Breast epithelium (tissue), 3 donors: ENCODE measurements around the gene SPHKAP.

ENCODE experiments used
- CTCF ChIP-seq, 3 donors: fragments of 450-650 bp; IDR thresholded peaks; one replicate each; pipeline ENCODE4 v1.5.1; 2016 to 2017; ENCODE audit warnings: antibody characterized with exemption in 3 of 3, mild to moderate bottlenecking in 3 of 3, moderate library complexity in 3 of 3
- POLR2A ChIP-seq: fragments of 450-650 bp; IDR thresholded peaks from one replicate; pipeline ENCODE4 v1.6.1; 2016; ENCODE audit warnings: antibody characterized with exemption, mild to moderate bottlenecking, moderate library complexity
- POLR2AphosphoS5 ChIP-seq, 3 donors: sonication (generic); formaldehyde crosslinking; IDR thresholded peaks; one replicate each; pipeline ENCODE4 v1.6.1; 2017; ENCODE audit warnings: antibody characterized with exemption in 3 of 3

GRCh38 chr2:228064796-228065315 is 116.6 kb downstream of the SPHKAP start:
- TF ChIP-seq CTCF (IDR thresholded peaks at IDR 0.05) (no peak), POLR2A (no peak), POLR2AphosphoS5 (IDR thresholded peaks at IDR 0.05) (no peak)
